Measurements from ENCODE around the gene AGBL3.

GRCh38 chr7:134999136-134999535 lies 12.8 kb downstream of the AGBL3 start:
- TF ChIP-seq, protein P1, sequence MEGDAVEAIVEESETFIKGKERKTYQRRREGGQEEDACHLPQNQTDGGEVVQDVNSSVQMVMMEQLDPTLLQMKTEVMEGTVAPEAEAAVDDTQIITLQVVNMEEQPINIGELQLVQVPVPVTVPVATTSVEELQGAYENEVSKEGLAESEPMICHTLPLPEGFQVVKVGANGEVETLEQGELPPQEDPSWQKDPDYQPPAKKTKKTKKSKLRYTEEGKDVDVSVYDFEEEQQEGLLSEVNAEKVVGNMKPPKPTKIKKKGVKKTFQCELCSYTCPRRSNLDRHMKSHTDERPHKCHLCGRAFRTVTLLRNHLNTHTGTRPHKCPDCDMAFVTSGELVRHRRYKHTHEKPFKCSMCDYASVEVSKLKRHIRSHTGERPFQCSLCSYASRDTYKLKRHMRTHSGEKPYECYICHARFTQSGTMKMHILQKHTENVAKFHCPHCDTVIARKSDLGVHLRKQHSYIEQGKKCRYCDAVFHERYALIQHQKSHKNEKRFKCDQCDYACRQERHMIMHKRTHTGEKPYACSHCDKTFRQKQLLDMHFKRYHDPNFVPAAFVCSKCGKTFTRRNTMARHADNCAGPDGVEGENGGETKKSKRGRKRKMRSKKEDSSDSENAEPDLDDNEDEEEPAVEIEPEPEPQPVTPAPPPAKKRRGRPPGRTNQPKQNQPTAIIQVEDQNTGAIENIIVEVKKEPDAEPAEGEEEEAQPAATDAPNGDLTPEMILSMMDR (IDR thresholded peaks at IDR 0.05) = no peak
- no peak for TF ChIP-seq POLR2AphosphoS5 (IDR thresholded peaks at IDR 0.05)

Data from esophagus muscularis mucosa (tissue), 3 donors.